Gastrocnemius medialis (tissue), 4 donors: ENCODE results near the gene METTL17.

ENCODE experiments used
- POLR2A ChIP-seq, 2 donors: fragments of 450-650 bp; IDR thresholded peaks; one replicate each; pipeline ENCODE4 v1.6.1; 2017; ENCODE audit warnings: antibody characterized with exemption in 2 of 2, mild to moderate bottlenecking in 2 of 2, moderate library complexity in 2 of 2
- TF ChIP-seq, protein P1 (sequence below), 5 experiments: fragments of 450-650 bp in 3 of 5; fragments of 200-600 bp in 2 of 5; sonication (generic) in 2 of 5; IDR thresholded peaks in 4 of 5; conservative IDR thresholded peaks in 1 of 5; 1 replicate in 4 of 5; 2 replicates in 1 of 5; pipeline ENCODE4 v1.5.1; 2016 to 2019; ENCODE audit warnings: antibody characterized with exemption in 5 of 5, mild to moderate bottlenecking in 3 of 5, moderate library complexity in 3 of 5

DNA sequence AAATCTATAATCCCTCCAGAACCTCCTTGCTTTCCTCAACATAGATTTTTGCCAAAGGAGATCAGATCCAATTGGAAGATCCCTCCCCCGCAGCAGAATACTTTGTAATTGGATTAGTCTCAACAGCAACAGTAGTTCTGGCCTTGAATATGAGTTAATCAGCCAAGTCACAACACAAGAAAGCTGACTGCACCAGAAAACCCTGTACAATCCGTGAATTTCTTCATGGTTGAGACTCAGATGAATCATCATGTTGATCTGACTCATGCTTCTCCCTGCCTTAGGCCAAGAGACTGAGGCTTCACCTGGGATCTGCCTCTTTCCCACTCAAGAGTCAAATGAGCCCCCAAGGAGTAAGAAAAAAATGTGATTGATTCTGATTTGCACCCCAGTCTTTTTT, 3.0 kb upstream of the METTL17 start:
- TF ChIP-seq, protein P1, sequence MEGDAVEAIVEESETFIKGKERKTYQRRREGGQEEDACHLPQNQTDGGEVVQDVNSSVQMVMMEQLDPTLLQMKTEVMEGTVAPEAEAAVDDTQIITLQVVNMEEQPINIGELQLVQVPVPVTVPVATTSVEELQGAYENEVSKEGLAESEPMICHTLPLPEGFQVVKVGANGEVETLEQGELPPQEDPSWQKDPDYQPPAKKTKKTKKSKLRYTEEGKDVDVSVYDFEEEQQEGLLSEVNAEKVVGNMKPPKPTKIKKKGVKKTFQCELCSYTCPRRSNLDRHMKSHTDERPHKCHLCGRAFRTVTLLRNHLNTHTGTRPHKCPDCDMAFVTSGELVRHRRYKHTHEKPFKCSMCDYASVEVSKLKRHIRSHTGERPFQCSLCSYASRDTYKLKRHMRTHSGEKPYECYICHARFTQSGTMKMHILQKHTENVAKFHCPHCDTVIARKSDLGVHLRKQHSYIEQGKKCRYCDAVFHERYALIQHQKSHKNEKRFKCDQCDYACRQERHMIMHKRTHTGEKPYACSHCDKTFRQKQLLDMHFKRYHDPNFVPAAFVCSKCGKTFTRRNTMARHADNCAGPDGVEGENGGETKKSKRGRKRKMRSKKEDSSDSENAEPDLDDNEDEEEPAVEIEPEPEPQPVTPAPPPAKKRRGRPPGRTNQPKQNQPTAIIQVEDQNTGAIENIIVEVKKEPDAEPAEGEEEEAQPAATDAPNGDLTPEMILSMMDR (IDR thresholded peaks at IDR 0.05 in 4 of 5, conservative IDR thresholded peaks at IDR 0.05 in 1 of 5): no peak
- no peak for TF ChIP-seq POLR2A (IDR thresholded peaks at IDR 0.05)
